ENCODE results near the gene SRF.

The SRF gene

GRCh38 chr6:43147691-43148477 lies 23.2 kb upstream of the SRF start:
- DNase-seq, result no peak

- DNase-seq, result no peak
Observed at GRCh38 chr6:43149265-43149664, 21.8 kb upstream of the SRF start.

- DNase-seq, result no peak
Observed at GRCh38 chr6:43150051-43150751, 20.9 kb upstream of the SRF start.

GRCh38 chr6:43159599-43159998 lies 11.5 kb upstream of the SRF start:
- DNase-seq, result no peak

- DNase-seq, result no peak
Observed at GRCh38 chr6:43163899-43164298, 7.2 kb upstream of the SRF start.

- no peak for DNase-seq
Observed at GRCh38 chr6:43170417-43170930, 595 bp upstream of the SRF start.

- no peak for DNase-seq
Observed at GRCh38 chr6:43171707-43172103, 636 bp downstream of the SRF start.

- peak; percentile 76 for DNase-seq
Observed at GRCh38 chr6:43172104-43173007, 1.3 kb downstream of the SRF start.

GRCh38 chr6:43173591-43174262 lies 2.7 kb downstream of the SRF start:
- no peak for DNase-seq

GRCh38 chr6:43174263-43175112 lies 3.4 kb downstream of the SRF start:
- DNase-seq, result peak; percentile 98

- no peak for DNase-seq
Observed at GRCh38 chr6:43175676-43176422, 4.8 kb downstream of the SRF start.

GRCh38 chr6:43176423-43176786 lies 5.3 kb downstream of the SRF start:
- no peak for DNase-seq

GRCh38 chr6:43178150-43178549 lies 7.1 kb downstream of the SRF start:
- no peak for DNase-seq

- DNase-seq, result no peak
Observed at GRCh38 chr6:43178951-43179830, 8.1 kb downstream of the SRF start.

GRCh38 chr6:43180058-43180457 lies 9.0 kb downstream of the SRF start:
- DNase-seq, result no peak

GRCh38 chr6:43180985-43181384 lies 9.9 kb downstream of the SRF start:
- DNase-seq, result no peak

GRCh38 chr6:43181621-43181941 lies 10.5 kb downstream of the SRF start:
- no peak for DNase-seq

GRCh38 chr6:43181942-43182860 lies 11.1 kb downstream of the SRF start, which contains the start of gene CUL9:
CUL9 (plus strand) TSS chr6:43182196; CDS start chr6:43184311, 2,115 bp downstream.
- DNase-seq, result peak; percentile 84

- DNase-seq, result no peak
Observed at GRCh38 chr6:43183441-43183840, 12.4 kb downstream of the SRF start.
